ENCODE results near the gene MAP1A. TPM values are rescaled to one million over a fixed set of nuclear protein-coding genes. Genes with fewer than 3 reads are reported as not detected.

The MAP1A gene
- total and polyA plus RNA-seq, 2 of the 13 experiments (the other 11 are each of a cell fraction or from before 2014, with no cell fraction given), result 0.01 to 0.07 TPM

- 0 out of 2 replicates have a peak, but pooled peaks have one; percentile 34 for TF ChIP-seq ARID5B (CRISPR knock-in tag; IDR thresholded peaks at IDR 0.05)
- TF ChIP-seq MEF2D (CRISPR knock-in tag; IDR thresholded peaks at IDR 0.05), result no peak
- TF ChIP-seq PRDM10 (CRISPR knock-in tag; IDR thresholded peaks at IDR 0.05; ENCODE audit: low read depth), result 0 out of 2 replicates have a peak, but pooled peaks have one; percentile 28
- peak; percentile 62 for TF ChIP-seq THAP11 (CRISPR knock-in tag; IDR thresholded peaks at IDR 0.05)
- TF ChIP-seq KDM3A (CRISPR knock-in tag; IDR thresholded peaks at IDR 0.05; ENCODE audit: low read depth), result no peak
- 0 out of 2 replicates have a peak, but pooled peaks have one; percentile 22 for TF ChIP-seq TFAP4 (IDR thresholded peaks at IDR 0.05; ENCODE audit: borderline replicate concordance, low read depth)
- no peak for TF ChIP-seq ELK4 (CRISPR knock-in tag; IDR thresholded peaks at IDR 0.05; ENCODE audit: borderline replicate concordance)
- no peak for TF ChIP-seq E2F1 (CRISPR knock-in tag; IDR thresholded peaks at IDR 0.05)
- 0 out of 2 replicates have a peak, but pooled peaks have one; percentile 23 for TF ChIP-seq RFX5 (IDR thresholded peaks at IDR 0.05; ENCODE audit: low read depth, low read length)
Measured at GRCh38 chr15:43492673-43493601, 24.5 kb upstream of the MAP1A start, which contains the start of gene TP53BP1 (continued).

Measured in HepG2 (cell line).